Measurements from ENCODE around the gene KCNJ2.

The KCNJ2 gene

DNA sequence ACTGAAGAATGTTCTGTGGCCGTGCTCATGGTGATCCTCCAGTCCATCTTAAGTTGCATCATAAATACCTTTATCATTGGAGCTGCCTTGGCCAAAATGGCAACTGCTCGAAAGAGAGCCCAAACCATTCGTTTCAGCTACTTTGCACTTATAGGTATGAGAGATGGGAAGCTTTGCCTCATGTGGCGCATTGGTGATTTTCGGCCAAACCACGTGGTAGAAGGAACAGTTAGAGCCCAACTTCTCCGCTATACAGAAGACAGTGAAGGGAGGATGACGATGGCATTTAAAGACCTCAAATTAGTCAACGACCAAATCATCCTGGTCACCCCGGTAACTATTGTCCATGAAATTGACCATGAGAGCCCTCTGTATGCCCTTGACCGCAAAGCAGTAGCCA is 36.8 kb upstream of the KCNJ2 start:
- intact Hi-C loops (cut with DNase I; ENCODE audit: low total_unique reads), result no loop called here
- H3K4me3 ChIP-seq, result no peak overlapping the region
- TF ChIP-seq, protein P1, sequence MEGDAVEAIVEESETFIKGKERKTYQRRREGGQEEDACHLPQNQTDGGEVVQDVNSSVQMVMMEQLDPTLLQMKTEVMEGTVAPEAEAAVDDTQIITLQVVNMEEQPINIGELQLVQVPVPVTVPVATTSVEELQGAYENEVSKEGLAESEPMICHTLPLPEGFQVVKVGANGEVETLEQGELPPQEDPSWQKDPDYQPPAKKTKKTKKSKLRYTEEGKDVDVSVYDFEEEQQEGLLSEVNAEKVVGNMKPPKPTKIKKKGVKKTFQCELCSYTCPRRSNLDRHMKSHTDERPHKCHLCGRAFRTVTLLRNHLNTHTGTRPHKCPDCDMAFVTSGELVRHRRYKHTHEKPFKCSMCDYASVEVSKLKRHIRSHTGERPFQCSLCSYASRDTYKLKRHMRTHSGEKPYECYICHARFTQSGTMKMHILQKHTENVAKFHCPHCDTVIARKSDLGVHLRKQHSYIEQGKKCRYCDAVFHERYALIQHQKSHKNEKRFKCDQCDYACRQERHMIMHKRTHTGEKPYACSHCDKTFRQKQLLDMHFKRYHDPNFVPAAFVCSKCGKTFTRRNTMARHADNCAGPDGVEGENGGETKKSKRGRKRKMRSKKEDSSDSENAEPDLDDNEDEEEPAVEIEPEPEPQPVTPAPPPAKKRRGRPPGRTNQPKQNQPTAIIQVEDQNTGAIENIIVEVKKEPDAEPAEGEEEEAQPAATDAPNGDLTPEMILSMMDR (IDR thresholded peaks at IDR 0.05), result no peak
- no peak for DNase-seq
- no peak overlapping the region for H3K27ac ChIP-seq
- no peaks in the 10 kb centered on the region for H3K36me3 ChIP-seq
- peaks cover 0 to 7% (median 6%) of the 10 kb centered on the region in 4 donors for H3K4me1 ChIP-seq
- no peaks in the 10 kb centered on the region for H3K9me3 ChIP-seq
- H3K27me3 ChIP-seq, result no peaks in the 10 kb centered on the region

DNA sequence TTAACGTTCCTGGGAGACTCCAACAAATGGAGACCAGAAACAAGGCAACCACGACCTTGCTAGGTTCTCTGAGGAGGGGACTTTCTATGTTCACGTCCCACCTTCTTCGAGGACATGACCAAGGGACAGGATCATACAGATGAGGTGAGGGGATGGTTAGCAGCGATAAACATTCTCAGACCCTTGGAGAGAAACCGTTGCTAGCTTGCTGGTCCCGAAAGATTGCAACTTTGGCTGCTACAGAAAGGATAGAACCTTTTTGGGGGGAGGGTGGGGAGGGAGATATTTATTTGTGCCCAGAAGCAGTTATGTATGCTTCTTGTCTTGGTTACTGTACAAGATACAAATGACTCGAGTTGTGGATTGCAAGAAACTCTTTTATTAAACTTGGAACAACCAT is 35.3 kb upstream of the KCNJ2 start:
- peaks cover 0 to 17% (median 12%) of the 10 kb centered on the region in 4 donors for H3K4me1 ChIP-seq
- TF ChIP-seq, protein P1 (IDR thresholded peaks at IDR 0.05), result no peak
- no peaks in the 10 kb centered on the region for H3K36me3 ChIP-seq
- H3K9me3 ChIP-seq, result no peaks in the 10 kb centered on the region
- no peak for DNase-seq
- H3K27me3 ChIP-seq, result no peaks in the 10 kb centered on the region
- H3K27ac ChIP-seq, result no peak overlapping the region
- intact Hi-C loops (cut with DNase I; ENCODE audit: low total_unique reads), result no loop called here
- no peak overlapping the region for H3K4me3 ChIP-seq

DNA sequence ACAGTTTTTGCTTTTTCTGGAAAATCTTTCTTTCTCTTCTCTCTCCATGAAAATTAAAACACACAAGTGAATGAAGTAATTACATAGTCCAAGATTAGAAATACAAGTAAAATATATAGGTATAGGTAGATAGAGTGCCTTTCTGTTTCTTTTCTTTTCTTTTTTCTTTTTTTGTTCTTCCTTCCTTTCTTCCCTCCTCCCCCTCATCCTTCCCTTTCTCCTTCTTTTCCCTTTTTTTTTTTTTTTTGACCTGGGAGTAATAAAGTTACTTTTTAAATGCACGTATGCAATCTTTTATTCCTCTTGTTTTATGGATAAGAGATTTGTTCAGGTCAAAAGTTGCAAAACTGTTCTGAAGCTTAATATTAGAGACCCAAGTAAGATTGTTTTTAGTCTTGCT is 34.6 kb upstream of the KCNJ2 start:
- Histone ChIP-seq H3K9me3 (no peaks in the 10 kb centered on the region), H3K27ac (no peak overlapping the region), H3K4me3 (no peak overlapping the region), H3K27me3 (no peaks in the 10 kb centered on the region), H3K4me1 (peaks cover 0 to 17% (median 12%) of the 10 kb centered on the region in 4 donors), H3K36me3 (no peaks in the 10 kb centered on the region)
- TF ChIP-seq, protein P1 (IDR thresholded peaks at IDR 0.05), result no peak
- intact Hi-C loops (cut with DNase I; ENCODE audit: low total_unique reads), result no loop called here
- DNase-seq, result no peak

DNA sequence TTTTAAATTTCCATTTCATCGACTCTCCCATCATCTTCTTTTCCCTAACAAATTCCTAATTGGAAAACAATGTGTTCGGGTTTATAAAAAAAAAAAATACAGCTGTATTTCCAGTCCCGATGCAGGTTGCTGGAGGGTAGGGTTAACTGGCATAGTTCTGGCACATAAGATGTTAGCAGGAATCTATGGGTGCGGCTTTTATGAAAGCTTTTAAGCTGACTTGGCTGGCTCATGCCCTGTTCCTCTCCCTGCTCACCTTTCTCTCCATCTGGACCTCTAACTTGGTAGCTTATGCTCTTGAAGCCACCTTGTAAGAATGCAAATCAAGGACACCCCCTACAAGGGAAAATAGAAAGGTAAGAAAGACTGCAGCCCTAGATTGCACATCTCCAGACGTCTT is 33.2 kb upstream of the KCNJ2 start:
- no peak for DNase-seq
- Histone ChIP-seq H3K9me3 (no peaks in the 10 kb centered on the region), H3K4me3 (no peak overlapping the region), H3K27me3 (no peaks in the 10 kb centered on the region), H3K36me3 (no peaks in the 10 kb centered on the region), H3K4me1 (peaks cover 0 to 17% (median 12%) of the 10 kb centered on the region in 4 donors), H3K27ac (no peak overlapping the region)
- TF ChIP-seq, protein P1 (IDR thresholded peaks at IDR 0.05), result no peak
- intact Hi-C loops (cut with DNase I; ENCODE audit: low total_unique reads), result no loop called here

DNA sequence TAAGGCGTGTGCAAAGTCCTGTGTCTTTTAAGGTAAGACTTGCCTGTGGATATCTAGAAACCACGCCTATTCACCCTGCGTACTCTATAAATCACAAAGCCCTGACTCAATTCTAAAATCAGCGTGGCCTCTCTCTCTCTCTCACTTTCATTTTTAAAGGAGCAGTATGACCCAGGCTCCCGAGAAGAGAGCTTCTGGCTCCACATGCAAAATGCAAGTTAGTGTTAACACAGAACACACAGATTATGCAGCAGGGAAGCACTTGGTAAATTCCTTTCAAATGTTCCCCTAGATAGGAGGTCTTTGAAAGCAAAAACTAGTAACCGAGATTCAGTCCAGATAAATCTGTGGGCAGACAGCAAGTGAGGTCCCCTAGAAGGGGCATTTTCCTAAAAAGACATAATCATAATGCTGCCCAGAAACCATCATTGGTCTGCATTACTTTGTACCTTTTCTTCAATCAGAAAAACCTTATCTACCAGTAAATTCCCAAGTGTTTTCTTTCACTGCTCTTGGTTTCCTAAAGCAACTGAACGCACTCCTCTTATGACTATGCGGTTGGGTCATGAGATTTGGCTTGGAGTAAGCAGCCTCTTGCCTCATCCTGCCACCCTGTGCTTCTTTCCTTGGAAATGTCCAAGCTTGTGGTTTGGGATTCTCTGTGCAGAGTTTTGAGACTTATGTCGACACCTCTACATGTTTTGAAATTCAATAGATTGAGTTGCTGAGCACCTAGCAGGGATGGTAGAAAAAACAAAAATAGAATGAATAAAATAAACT is 31.7 kb upstream of the KCNJ2 start:
- TF ChIP-seq, protein P1 (IDR thresholded peaks at IDR 0.05), result no peak
- peak; percentile 82 to 83 for DNase-seq
- H3K27ac ChIP-seq, result peak overlapping the region; percentile 52 to 76
- H3K27me3 ChIP-seq, result no peaks in the 10 kb centered on the region
- intact Hi-C loops (cut with DNase I; ENCODE audit: low total_unique reads), result loop anchor here (2.0 kb wide), 1 partner anchor 31 kb away; no protein-coding TSS in a partner anchor
- H3K36me3 ChIP-seq, result no peaks in the 10 kb centered on the region
- peaks cover 0 to 17% (median 12%) of the 10 kb centered on the region in 4 donors for H3K4me1 ChIP-seq
- no peaks in the 10 kb centered on the region for H3K9me3 ChIP-seq
- peak overlapping the region; percentile 35 to 51 for H3K4me3 ChIP-seq
